K562 (cell line): Measurements from ENCODE around the gene ITLN1.

Experiments
- EZH2 ChIP-seq: IDR thresholded peaks from 2 replicates; pipeline ENCODE4 v1.6.1; 2012; ENCODE audit warnings: low read depth, mild to moderate bottlenecking, inconsistent platforms, low read length, borderline replicate concordance
- GTF2F1 ChIP-seq: IDR thresholded peaks from 2 replicates; pipeline ENCODE4 v1.6.1; 2011; ENCODE audit warnings: low read depth, low read length, improper control_type of control experiment
- HOXB6 ChIP-seq: fragments of 250-450 bp; sonication (Bioruptor Pico); IDR thresholded peaks from 2 replicates; pipeline ENCODE4 v1.5.1; 2022; ENCODE audit warnings: mild to moderate bottlenecking, borderline replicate concordance
- KAT2B ChIP-seq: IDR thresholded peaks from one replicate; pipeline ENCODE4 v1.6.1; 2012; ENCODE audit warnings: low read depth, mild to moderate bottlenecking, control low read depth, inconsistent platforms, low read length, moderate library complexity
- MAFG ChIP-seq: fragments of 450-650 bp; conservative IDR thresholded peaks from 2 replicates; pipeline ENCODE4 v1.6.1; 2016; ENCODE audit warnings: missing genetic modification characterization, missing compliant biosample characterization
- MCM5 ChIP-seq: fragments of 450-650 bp; IDR thresholded peaks from 2 replicates; pipeline ENCODE4 v1.6.1; 2016; ENCODE audit warnings: low read depth
- RAD21 ChIP-seq, 2 experiments: fragments of 250-450 bp in 1 of 2; fragments of 450-650 bp in 1 of 2; sonication (Bioruptor Pico) in 1 of 2; formaldehyde crosslinking in 1 of 2; IDR thresholded peaks in 1 of 2; conservative IDR thresholded peaks in 1 of 2; 2 replicates each; pipeline versions ENCODE4 v1.4.0 to v1.8.0; 2020 to 2022; ENCODE audit warnings: mild to moderate bottlenecking in 2 of 2, moderate library complexity in 1 of 2
- SRSF9 ChIP-seq: fragments of 200-400 bp; formaldehyde crosslinking; IDR thresholded peaks from 2 replicates; pipeline ENCODE4 v1.6.1; 2017; ENCODE audit warnings: low read depth, low read length, borderline replicate concordance
- XRCC5 ChIP-seq: fragments of 200-400 bp; formaldehyde crosslinking; IDR thresholded peaks from 2 replicates; pipeline ENCODE4 v1.6.1; 2017; ENCODE audit warnings: low read depth, mild to moderate bottlenecking, low read length
- ZNF133 ChIP-seq: fragments of 250-450 bp; sonication (Bioruptor Pico); IDR thresholded peaks from 2 replicates; pipeline ENCODE4 v1.4.0; 2020; ENCODE audit warnings: mild to moderate bottlenecking
- ZSCAN32 ChIP-seq: fragments of 450-650 bp; formaldehyde crosslinking; IDR thresholded peaks from 2 replicates; pipeline ENCODE4 v1.4.0; 2020; ENCODE audit warnings: mild to moderate bottlenecking, moderate library complexity
- TF ChIP-seq, protein P1 (sequence below): fragments of 250-450 bp; sonication (Bioruptor Pico); IDR thresholded peaks from 2 replicates; pipeline ENCODE4 v1.9.0; 2021; ENCODE audit warnings: mild to moderate bottlenecking, inconsistent platforms
- TF ChIP-seq, protein P2 (sequence below): sonication (generic); formaldehyde crosslinking; IDR thresholded peaks from 2 replicates; pipeline ENCODE4 v1.8.0; 2022; ENCODE audit warnings: mild to moderate bottlenecking, missing genetic modification reagents
- TF ChIP-seq, protein P3 (sequence below), 3 experiments: IDR thresholded peaks in 2 of 3; conservative IDR thresholded peaks in 1 of 3; 2 replicates each; pipeline ENCODE4 v1.5.1; 2011 to 2012; ENCODE audit warnings: low read length in 3 of 3, mild to moderate bottlenecking in 3 of 3, control low read depth in 2 of 3, improper control_type of control experiment in 1 of 3, inconsistent platforms in 1 of 3, low read depth in 1 of 3, mixed read lengths in 1 of 3, moderate library complexity in 1 of 3; ENCODE audit not compliant: insufficient read depth in 2 of 3

DNA sequence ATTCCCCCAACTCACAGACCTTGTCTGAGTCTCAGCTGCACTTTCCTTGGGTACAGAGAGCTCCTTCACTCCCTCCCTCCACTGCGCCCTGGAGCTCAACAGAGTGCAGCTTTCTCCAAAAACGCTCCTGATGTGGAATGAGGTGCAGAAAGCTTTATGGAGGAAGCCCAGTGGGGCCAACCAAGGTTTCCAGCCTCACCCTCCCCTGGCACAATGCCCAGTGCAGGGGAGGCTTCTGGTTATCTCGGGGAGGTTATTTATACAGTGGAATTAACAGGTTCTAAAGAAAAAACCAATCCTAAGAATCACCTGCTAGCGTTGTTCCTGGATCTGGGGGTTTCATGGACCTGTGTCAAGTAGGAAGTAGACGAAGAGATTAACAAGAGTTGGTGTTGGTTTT lies at the start of gene ITLN1:
- no peak for TF ChIP-seq MCM5
- TF ChIP-seq KAT2B, result no peak
- TF ChIP-seq XRCC5, result no peak
- no peak for TF ChIP-seq ZNF133
- TF ChIP-seq, protein P1, sequence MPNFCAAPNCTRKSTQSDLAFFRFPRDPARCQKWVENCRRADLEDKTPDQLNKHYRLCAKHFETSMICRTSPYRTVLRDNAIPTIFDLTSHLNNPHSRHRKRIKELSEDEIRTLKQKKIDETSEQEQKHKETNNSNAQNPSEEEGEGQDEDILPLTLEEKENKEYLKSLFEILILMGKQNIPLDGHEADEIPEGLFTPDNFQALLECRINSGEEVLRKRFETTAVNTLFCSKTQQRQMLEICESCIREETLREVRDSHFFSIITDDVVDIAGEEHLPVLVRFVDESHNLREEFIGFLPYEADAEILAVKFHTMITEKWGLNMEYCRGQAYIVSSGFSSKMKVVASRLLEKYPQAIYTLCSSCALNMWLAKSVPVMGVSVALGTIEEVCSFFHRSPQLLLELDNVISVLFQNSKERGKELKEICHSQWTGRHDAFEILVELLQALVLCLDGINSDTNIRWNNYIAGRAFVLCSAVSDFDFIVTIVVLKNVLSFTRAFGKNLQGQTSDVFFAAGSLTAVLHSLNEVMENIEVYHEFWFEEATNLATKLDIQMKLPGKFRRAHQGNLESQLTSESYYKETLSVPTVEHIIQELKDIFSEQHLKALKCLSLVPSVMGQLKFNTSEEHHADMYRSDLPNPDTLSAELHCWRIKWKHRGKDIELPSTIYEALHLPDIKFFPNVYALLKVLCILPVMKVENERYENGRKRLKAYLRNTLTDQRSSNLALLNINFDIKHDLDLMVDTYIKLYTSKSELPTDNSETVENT (CRISPR knock-in tag), result no peak
- TF ChIP-seq, protein P2, sequence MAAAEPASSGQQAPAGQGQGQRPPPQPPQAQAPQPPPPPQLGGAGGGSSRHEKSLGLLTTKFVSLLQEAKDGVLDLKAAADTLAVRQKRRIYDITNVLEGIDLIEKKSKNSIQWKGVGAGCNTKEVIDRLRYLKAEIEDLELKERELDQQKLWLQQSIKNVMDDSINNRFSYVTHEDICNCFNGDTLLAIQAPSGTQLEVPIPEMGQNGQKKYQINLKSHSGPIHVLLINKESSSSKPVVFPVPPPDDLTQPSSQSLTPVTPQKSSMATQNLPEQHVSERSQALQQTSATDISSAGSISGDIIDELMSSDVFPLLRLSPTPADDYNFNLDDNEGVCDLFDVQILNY, result no peak
- no peak for TF ChIP-seq RAD21 (CRISPR knock-in tag; conservative IDR thresholded peaks at IDR 0.05 in 1 of 2, IDR thresholded peaks at IDR 0.05 in 1 of 2)
- TF ChIP-seq EZH2, result no peak
- TF ChIP-seq MAFG (tag), result no peak
- TF ChIP-seq SRSF9, result no peak
- TF ChIP-seq ZSCAN32, result no peak
- TF ChIP-seq GTF2F1, result no peak
- TF ChIP-seq, protein P3, sequence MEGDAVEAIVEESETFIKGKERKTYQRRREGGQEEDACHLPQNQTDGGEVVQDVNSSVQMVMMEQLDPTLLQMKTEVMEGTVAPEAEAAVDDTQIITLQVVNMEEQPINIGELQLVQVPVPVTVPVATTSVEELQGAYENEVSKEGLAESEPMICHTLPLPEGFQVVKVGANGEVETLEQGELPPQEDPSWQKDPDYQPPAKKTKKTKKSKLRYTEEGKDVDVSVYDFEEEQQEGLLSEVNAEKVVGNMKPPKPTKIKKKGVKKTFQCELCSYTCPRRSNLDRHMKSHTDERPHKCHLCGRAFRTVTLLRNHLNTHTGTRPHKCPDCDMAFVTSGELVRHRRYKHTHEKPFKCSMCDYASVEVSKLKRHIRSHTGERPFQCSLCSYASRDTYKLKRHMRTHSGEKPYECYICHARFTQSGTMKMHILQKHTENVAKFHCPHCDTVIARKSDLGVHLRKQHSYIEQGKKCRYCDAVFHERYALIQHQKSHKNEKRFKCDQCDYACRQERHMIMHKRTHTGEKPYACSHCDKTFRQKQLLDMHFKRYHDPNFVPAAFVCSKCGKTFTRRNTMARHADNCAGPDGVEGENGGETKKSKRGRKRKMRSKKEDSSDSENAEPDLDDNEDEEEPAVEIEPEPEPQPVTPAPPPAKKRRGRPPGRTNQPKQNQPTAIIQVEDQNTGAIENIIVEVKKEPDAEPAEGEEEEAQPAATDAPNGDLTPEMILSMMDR (IDR thresholded peaks at IDR 0.05 in 2 of 3, conservative IDR thresholded peaks at IDR 0.05 in 1 of 3; ENCODE audit: insufficient read depth in 2 of 3, low read depth in 1 of 3, low read length in 3 of 3), result no peak
- no peak for TF ChIP-seq HOXB6 (CRISPR knock-in tag)
